Astrocyte (in vitro differentiated cells and primary cell): ENCODE results near the gene THADA. TPM values are rescaled to one million over a fixed set of nuclear protein-coding genes. Genes with fewer than 3 reads are reported as not detected.
A peak's percentile ranks its signal among the peaks of the same experiment; 100 is the strongest.

Experiments used
- DNase-seq: peaks from one replicate; pipeline ENCODE4 v3.0.0-alpha.2; 2010; ENCODE audit warnings: low read depth
- FAIRE-seq: peaks from 2 replicates; lab custom pipeline; 2011; peaks lifted over from hg19 to GRCh38; lab: Jason Lieb, UNC
- H2AFZ ChIP-seq: 2 replicates; pipeline ENCODE4 v1.6.0; 2012; ENCODE audit warnings: low read depth, low read length, inconsistent platforms
- H3K27ac ChIP-seq: 2 replicates; pipeline ENCODE4 v1.5.1; 2011; ENCODE audit warnings: low read depth, low read length, inconsistent platforms
- H3K27me3 ChIP-seq: 2 replicates; pipeline ENCODE4 v1.6.0; 2011; ENCODE audit warnings: low read length, inconsistent platforms; ENCODE audit not compliant: insufficient read depth
- H3K36me3 ChIP-seq: 2 replicates; pipeline ENCODE4 v1.5.1; 2011; ENCODE audit warnings: low read length, inconsistent platforms; ENCODE audit not compliant: insufficient read depth
- H3K4me1 ChIP-seq: 2 replicates; pipeline ENCODE4 v1.5.1; 2011; ENCODE audit warnings: low read length, inconsistent platforms; ENCODE audit not compliant: insufficient read depth
- H3K4me2 ChIP-seq: 2 replicates; pipeline ENCODE4 v1.6.0; 2012; ENCODE audit warnings: low read length, inconsistent platforms
- H3K4me3 ChIP-seq: 2 replicates; pipeline ENCODE4 v1.5.1; 2011; ENCODE audit warnings: low read depth, mild to moderate bottlenecking, low read length, inconsistent platforms; ENCODE audit not compliant: insufficient read depth
- H3K79me2 ChIP-seq: 2 replicates; pipeline ENCODE4 v1.6.0; 2012; ENCODE audit warnings: mild to moderate bottlenecking, low read length, inconsistent platforms; ENCODE audit not compliant: insufficient read depth
- H3K9ac ChIP-seq: 2 replicates; pipeline ENCODE4 v1.6.0; 2012; ENCODE audit warnings: mild to moderate bottlenecking, low read length, inconsistent platforms
- H3K9me3 ChIP-seq: 2 replicates; pipeline ENCODE4 v1.5.1; 2012; ENCODE audit warnings: low read depth, mild to moderate bottlenecking, low read length, inconsistent platforms; ENCODE audit not compliant: insufficient read depth
- H4K20me1 ChIP-seq: 2 replicates; pipeline ENCODE4 v1.6.0; 2012; ENCODE audit warnings: low read length, inconsistent platforms; ENCODE audit not compliant: insufficient read depth
- H3K27ac Mint-ChIP-seq: one replicate; pipeline ENCODE4 v1.8.0; 2021; ENCODE audit warnings: mild to moderate bottlenecking, mixed read lengths; ENCODE audit not compliant: unreplicated experiment
- H3K27me3 Mint-ChIP-seq: one replicate; pipeline ENCODE4 v1.8.0; 2021; ENCODE audit warnings: low read depth, mixed read lengths; ENCODE audit not compliant: unreplicated experiment
- H3K36me3 Mint-ChIP-seq: one replicate; pipeline ENCODE4 v1.8.0; 2021; ENCODE audit warnings: low read depth, mixed read lengths; ENCODE audit not compliant: unreplicated experiment
- H3K4me1 Mint-ChIP-seq: one replicate; pipeline ENCODE4 v1.8.0; 2021; ENCODE audit warnings: low read depth, mixed read lengths; ENCODE audit not compliant: unreplicated experiment
- H3K4me3 Mint-ChIP-seq: one replicate; pipeline ENCODE4 v1.8.0; 2021; ENCODE audit warnings: mild to moderate bottlenecking, moderate library complexity, mixed read lengths; ENCODE audit not compliant: unreplicated experiment
- H3K9me3 Mint-ChIP-seq: one replicate; pipeline ENCODE4 v1.8.0; 2021; ENCODE audit warnings: mild to moderate bottlenecking, mixed read lengths; ENCODE audit not compliant: unreplicated experiment
- EZH2 ChIP-seq: IDR thresholded peaks from 2 replicates; pipeline ENCODE4 v1.6.1; 2012; ENCODE audit warnings: mild to moderate bottlenecking, low read length, inconsistent platforms; ENCODE audit not compliant: insufficient read depth
- total RNA-seq: library from RNA; stranded (reverse); gene quantifications from 2 replicates; pipeline ENCODE4 v1.2.1, GENCODE V29; 2021
- TF ChIP-seq, protein P1 (sequence below): IDR thresholded peaks from 2 replicates; pipeline ENCODE4 v1.5.1; 2011; ENCODE audit warnings: low read depth, mild to moderate bottlenecking, inconsistent platforms, low read length, moderate library complexity; ENCODE audit not compliant: insufficient read depth

Gene THADA
- total RNA-seq, 1 donor from 2014 or later = 16.2 TPM

DNA sequence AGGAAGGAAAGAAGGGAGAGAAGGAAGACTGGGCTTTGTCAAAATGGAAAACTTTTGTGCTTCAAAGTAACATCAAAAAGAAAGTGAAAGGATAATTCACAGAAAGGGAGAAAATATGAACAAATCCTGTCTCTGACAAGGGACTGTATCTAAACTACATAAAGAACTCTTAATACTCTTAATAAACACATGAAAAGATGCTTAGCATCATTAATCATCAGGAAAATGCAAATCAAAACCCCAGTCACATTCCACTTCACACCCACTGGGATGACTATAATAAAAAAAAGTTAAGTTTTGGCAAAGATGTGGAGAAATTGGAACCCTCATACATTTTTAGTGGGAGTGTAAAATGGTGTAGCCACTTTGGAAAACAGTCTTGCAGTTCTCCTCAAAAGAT lies 357.7 kb downstream of the THADA start:
- TF ChIP-seq EZH2 = no peak
- TF ChIP-seq, protein P1, sequence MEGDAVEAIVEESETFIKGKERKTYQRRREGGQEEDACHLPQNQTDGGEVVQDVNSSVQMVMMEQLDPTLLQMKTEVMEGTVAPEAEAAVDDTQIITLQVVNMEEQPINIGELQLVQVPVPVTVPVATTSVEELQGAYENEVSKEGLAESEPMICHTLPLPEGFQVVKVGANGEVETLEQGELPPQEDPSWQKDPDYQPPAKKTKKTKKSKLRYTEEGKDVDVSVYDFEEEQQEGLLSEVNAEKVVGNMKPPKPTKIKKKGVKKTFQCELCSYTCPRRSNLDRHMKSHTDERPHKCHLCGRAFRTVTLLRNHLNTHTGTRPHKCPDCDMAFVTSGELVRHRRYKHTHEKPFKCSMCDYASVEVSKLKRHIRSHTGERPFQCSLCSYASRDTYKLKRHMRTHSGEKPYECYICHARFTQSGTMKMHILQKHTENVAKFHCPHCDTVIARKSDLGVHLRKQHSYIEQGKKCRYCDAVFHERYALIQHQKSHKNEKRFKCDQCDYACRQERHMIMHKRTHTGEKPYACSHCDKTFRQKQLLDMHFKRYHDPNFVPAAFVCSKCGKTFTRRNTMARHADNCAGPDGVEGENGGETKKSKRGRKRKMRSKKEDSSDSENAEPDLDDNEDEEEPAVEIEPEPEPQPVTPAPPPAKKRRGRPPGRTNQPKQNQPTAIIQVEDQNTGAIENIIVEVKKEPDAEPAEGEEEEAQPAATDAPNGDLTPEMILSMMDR = no peak
- no peak overlapping the region for H3K4me3 ChIP-seq
- Mint-ChIP-seq H3K27me3 (no peaks in the 10 kb centered on the region), H3K27ac (no peak overlapping the region), H3K4me3 (no peak overlapping the region), H3K4me1 (peaks cover 3% of the 10 kb centered on the region), H3K9me3 (no peaks in the 10 kb centered on the region), H3K36me3 (peaks cover 5% of the 10 kb centered on the region)
- H3K27ac ChIP-seq = no peak overlapping the region
- no peak overlapping the region for H3K4me2 ChIP-seq
- no peaks in the 10 kb centered on the region for H3K79me2 ChIP-seq
- H4K20me1 ChIP-seq = no peaks in the 10 kb centered on the region
- FAIRE-seq = no peak
- peak; percentile 81 for DNase-seq
- H2AFZ ChIP-seq = no peak overlapping the region
- H3K4me1 ChIP-seq = peaks cover 4% of the 10 kb centered on the region
- H3K36me3 ChIP-seq = no peaks in the 10 kb centered on the region
- H3K9me3 ChIP-seq = no peaks in the 10 kb centered on the region
- no peak overlapping the region for H3K9ac ChIP-seq
- H3K27me3 ChIP-seq = no peaks in the 10 kb centered on the region

DNA sequence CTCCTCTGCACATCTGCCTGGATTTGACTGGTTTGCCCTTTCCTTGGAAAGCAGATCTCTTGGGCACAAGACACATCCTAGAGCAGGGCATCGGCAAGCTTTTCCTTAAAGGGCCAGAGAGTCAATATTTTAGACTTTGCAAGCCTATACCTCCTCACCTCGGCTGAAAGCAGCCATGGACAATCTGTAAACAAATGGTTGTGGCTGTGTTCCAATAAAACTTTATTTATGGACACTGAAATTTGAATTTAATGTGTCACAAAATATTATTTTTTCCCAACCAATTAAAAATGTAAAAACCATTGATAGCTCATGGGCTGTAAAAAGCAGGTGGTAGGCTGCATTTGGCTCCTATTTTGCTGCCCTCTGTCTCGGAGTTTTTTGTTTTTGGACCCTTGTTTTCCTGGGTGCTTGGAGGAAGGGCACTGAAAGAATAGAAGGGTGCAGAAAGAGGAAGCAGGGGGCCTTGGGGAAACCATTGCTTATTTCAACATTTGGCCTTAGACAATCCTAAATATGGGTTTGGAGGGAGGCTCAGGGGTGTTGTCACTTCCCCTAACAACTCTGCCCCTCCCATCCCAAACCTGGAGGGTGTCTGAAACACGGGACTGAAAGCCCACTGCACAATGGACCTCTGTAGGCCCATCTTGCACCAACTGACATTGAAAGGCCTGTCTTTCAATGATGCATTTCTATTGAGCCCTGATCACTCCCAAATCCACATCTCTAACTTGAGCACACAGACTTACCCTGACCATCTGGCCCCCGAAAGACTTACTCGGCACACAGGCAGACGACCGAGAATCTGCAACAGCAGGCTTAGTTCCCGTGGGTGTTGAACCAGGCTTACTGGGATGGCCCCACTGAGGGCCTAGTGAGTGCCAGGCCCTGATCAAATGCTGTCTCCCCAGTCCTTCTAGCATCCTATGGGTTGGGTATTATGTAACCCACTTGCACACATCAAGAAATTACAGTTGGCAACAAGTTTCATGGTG lies 362.3 kb downstream of the THADA start:
- H3K4me3 Mint-ChIP-seq = no peak overlapping the region
- Histone ChIP-seq H3K27me3 (no peaks in the 10 kb centered on the region), H3K79me2 (no peaks in the 10 kb centered on the region), H2AFZ (no peak overlapping the region), H3K4me3 (no peak overlapping the region), H3K27ac (no peak overlapping the region), H4K20me1 (no peaks in the 10 kb centered on the region), H3K4me1 (peaks cover 11% of the 10 kb centered on the region), H3K4me2 (no peak overlapping the region), H3K9ac (no peak overlapping the region), H3K36me3 (peaks cover 4% of the 10 kb centered on the region), H3K9me3 (no peaks in the 10 kb centered on the region)
- no peak for TF ChIP-seq EZH2
- TF ChIP-seq, protein P1 = no peak
- H3K27me3 Mint-ChIP-seq = no peaks in the 10 kb centered on the region
- H3K4me1 Mint-ChIP-seq = peaks cover 10% of the 10 kb centered on the region
- DNase-seq (no peak), FAIRE-seq (no peak)
- no peaks in the 10 kb centered on the region for H3K9me3 Mint-ChIP-seq
- H3K27ac Mint-ChIP-seq = no peak overlapping the region
- peaks cover 3% of the 10 kb centered on the region for H3K36me3 Mint-ChIP-seq
